MM.1S (cell line): ENCODE results near the gene SHC4.

Experiments
- EZH2phosphoT487 ChIP-seq: fragments of 300-600 bp; sonication (generic); IDR thresholded peaks from 2 replicates; pipeline ENCODE4 v1.6.1; 2018; ENCODE audit warnings: antibody characterized with exemption, low read length
- TF ChIP-seq, protein P1 (sequence below): fragments of 300-600 bp; sonication (generic); IDR thresholded peaks from 2 replicates; pipeline ENCODE4 v1.5.1; 2016; ENCODE audit warnings: antibody characterized with exemption, low read length, mixed read lengths

DNA sequence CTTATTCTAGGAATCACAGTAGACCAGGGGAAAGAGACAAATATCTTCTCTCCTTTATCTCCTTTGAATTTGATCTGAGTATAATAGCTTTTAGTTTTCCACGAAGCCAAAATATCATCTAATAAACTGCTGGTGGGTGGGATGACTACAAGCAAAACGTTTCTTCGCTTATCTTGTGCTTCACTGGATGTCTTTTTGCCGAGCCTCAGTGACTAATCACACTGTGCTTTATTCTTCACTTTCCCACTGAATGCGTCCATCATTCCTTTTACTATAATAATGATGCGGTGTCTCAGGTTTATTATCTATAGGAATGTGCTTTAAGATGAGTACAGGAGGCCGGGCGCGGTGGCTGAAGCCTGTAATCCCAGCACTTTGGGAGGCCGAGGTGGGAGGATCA, 185.4 kb downstream of the SHC4 start:
- TF ChIP-seq, protein P1, sequence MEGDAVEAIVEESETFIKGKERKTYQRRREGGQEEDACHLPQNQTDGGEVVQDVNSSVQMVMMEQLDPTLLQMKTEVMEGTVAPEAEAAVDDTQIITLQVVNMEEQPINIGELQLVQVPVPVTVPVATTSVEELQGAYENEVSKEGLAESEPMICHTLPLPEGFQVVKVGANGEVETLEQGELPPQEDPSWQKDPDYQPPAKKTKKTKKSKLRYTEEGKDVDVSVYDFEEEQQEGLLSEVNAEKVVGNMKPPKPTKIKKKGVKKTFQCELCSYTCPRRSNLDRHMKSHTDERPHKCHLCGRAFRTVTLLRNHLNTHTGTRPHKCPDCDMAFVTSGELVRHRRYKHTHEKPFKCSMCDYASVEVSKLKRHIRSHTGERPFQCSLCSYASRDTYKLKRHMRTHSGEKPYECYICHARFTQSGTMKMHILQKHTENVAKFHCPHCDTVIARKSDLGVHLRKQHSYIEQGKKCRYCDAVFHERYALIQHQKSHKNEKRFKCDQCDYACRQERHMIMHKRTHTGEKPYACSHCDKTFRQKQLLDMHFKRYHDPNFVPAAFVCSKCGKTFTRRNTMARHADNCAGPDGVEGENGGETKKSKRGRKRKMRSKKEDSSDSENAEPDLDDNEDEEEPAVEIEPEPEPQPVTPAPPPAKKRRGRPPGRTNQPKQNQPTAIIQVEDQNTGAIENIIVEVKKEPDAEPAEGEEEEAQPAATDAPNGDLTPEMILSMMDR: no peak
- TF ChIP-seq EZH2phosphoT487: no peak
